ENCODE measurements around the gene PCDHGA2.
A peak's percentile ranks its signal among the peaks of the same experiment; 100 is the strongest.

PCDHGA2 gene

GRCh38 chr5:141354900-141355469, 16.4 kb downstream of the PCDHGA2 start, which contains the start of gene PCDHGA4:
Gene PCDHGA4, plus strand, starts transcription at chr5:141355021. Its CDS starts 87 bp downstream, at chr5:141355108.
- no peak for FAIRE-seq
- TF ChIP-seq TAF1 (IDR thresholded peaks at IDR 0.05; ENCODE audit: borderline replicate concordance, low read depth, low read length) (no peak), POLR2AphosphoS5 (IDR thresholded peaks at IDR 0.05; ENCODE audit: low read depth, low read length) (no peak), POLR2A (IDR thresholded peaks at IDR 0.05; ENCODE audit: low read depth, low read length) (no peak)
- DNase-seq (ENCODE audit: insufficient read length), result no peak

GRCh38 chr5:141355641-141356040, 17.1 kb downstream of the PCDHGA2 start:
- FAIRE-seq, result no peak
- TF ChIP-seq POLR2A (IDR thresholded peaks at IDR 0.05; ENCODE audit: low read depth, low read length) (no peak), TAF1 (IDR thresholded peaks at IDR 0.05; ENCODE audit: borderline replicate concordance, low read depth, low read length) (no peak)
- no peak for DNase-seq (ENCODE audit: insufficient read length)

- FAIRE-seq, result no peak
- DNase-seq (ENCODE audit: insufficient read length), result no peak
- TF ChIP-seq TAF1 (IDR thresholded peaks at IDR 0.05; ENCODE audit: borderline replicate concordance, low read depth, low read length) (no peak), POLR2A (IDR thresholded peaks at IDR 0.05; ENCODE audit: low read depth, low read length) (no peak), POLR2AphosphoS5 (IDR thresholded peaks at IDR 0.05; ENCODE audit: low read depth, low read length) (no peak)
These were observed 17.6 kb downstream of the PCDHGA2 start for GRCh38 chr5:141356133-141356532.

GRCh38 chr5:141356950-141357349, 18.4 kb downstream of the PCDHGA2 start:
- TF ChIP-seq POLR2AphosphoS5 (IDR thresholded peaks at IDR 0.05; ENCODE audit: low read depth, low read length) (no peak), POLR2A (IDR thresholded peaks at IDR 0.05; ENCODE audit: low read depth, low read length) (no peak), TAF1 (IDR thresholded peaks at IDR 0.05; ENCODE audit: borderline replicate concordance, low read depth, low read length) (no peak)
- FAIRE-seq, result no peak
- no peak for DNase-seq (ENCODE audit: insufficient read length)

- TF ChIP-seq POLR2AphosphoS5 (IDR thresholded peaks at IDR 0.05; ENCODE audit: low read depth, low read length) (no peak), POLR2A (IDR thresholded peaks at IDR 0.05; ENCODE audit: low read depth, low read length) (no peak), TAF1 (IDR thresholded peaks at IDR 0.05; ENCODE audit: borderline replicate concordance, low read depth, low read length) (no peak)
- FAIRE-seq (no peak), DNase-seq (ENCODE audit: insufficient read length) (no peak)
These were observed 21.3 kb downstream of the PCDHGA2 start, which contains the start of gene PCDHGB2 for GRCh38 chr5:141359790-141360426. Gene PCDHGB2, plus strand, starts transcription at chr5:141359994. Its CDS starts 142 bp downstream, at chr5:141360136.

- DNase-seq (ENCODE audit: insufficient read length) (no peak), FAIRE-seq (no peak)
- TF ChIP-seq TAF1 (IDR thresholded peaks at IDR 0.05; ENCODE audit: borderline replicate concordance, low read depth, low read length), result no peak
- TF ChIP-seq POLR2A (IDR thresholded peaks at IDR 0.05; ENCODE audit: low read depth, low read length), result no peak
- TF ChIP-seq POLR2AphosphoS5 (IDR thresholded peaks at IDR 0.05; ENCODE audit: low read depth, low read length), result no peak
These were observed 22.1 kb downstream of the PCDHGA2 start for GRCh38 chr5:141360685-141361084.

- no peak for DNase-seq (ENCODE audit: insufficient read length)
- FAIRE-seq, result no peak
- TF ChIP-seq POLR2A (IDR thresholded peaks at IDR 0.05; ENCODE audit: low read depth, low read length), result no peak
- TF ChIP-seq POLR2AphosphoS5 (IDR thresholded peaks at IDR 0.05; ENCODE audit: low read depth, low read length), result no peak
- TF ChIP-seq TAF1 (IDR thresholded peaks at IDR 0.05; ENCODE audit: borderline replicate concordance, low read depth, low read length), result no peak
These were observed 24.2 kb downstream of the PCDHGA2 start for GRCh38 chr5:141362719-141363118.

- DNase-seq (ENCODE audit: insufficient read length) (no peak), FAIRE-seq (no peak)
- TF ChIP-seq POLR2A (IDR thresholded peaks at IDR 0.05; ENCODE audit: low read depth, low read length) (no peak), TAF1 (IDR thresholded peaks at IDR 0.05; ENCODE audit: borderline replicate concordance, low read depth, low read length) (no peak), POLR2AphosphoS5 (IDR thresholded peaks at IDR 0.05; ENCODE audit: low read depth, low read length) (no peak)
These were observed 25.5 kb downstream of the PCDHGA2 start, which contains the start of gene PCDHGA5 for GRCh38 chr5:141363952-141364660. Gene PCDHGA5, plus strand, starts transcription at chr5:141364162. Its CDS starts 169 bp downstream, at chr5:141364331.

GRCh38 chr5:141366016-141366896, 27.7 kb downstream of the PCDHGA2 start:
- no peak for DNase-seq (ENCODE audit: insufficient read length)
- no peak for FAIRE-seq
- TF ChIP-seq POLR2AphosphoS5 (IDR thresholded peaks at IDR 0.05; ENCODE audit: low read depth, low read length) (no peak), POLR2A (IDR thresholded peaks at IDR 0.05; ENCODE audit: low read depth, low read length) (no peak), TAF1 (IDR thresholded peaks at IDR 0.05; ENCODE audit: borderline replicate concordance, low read depth, low read length) (no peak)

- peak; percentile 56 for FAIRE-seq
- TF ChIP-seq POLR2A (IDR thresholded peaks at IDR 0.05; ENCODE audit: low read depth, low read length) (peak; percentile 27; the same call in 1 of the 2 replicates), TAF1 (IDR thresholded peaks at IDR 0.05; ENCODE audit: borderline replicate concordance, low read depth, low read length) (no peak), POLR2AphosphoS5 (IDR thresholded peaks at IDR 0.05; ENCODE audit: low read depth, low read length) (no peak)
- DNase-seq (ENCODE audit: insufficient read length), result no peak
These were observed 31.7 kb downstream of the PCDHGA2 start, which contains the start of gene PCDHGB3 for GRCh38 chr5:141369994-141370848. Gene PCDHGB3, plus strand, starts transcription at chr5:141370242. Its CDS starts 153 bp downstream, at chr5:141370395.

Measured in GM12892 (cell line).